Loucy (cell line): ENCODE data around the gene ENTREP1.

Experiments
- EZH2phosphoT487 ChIP-seq: fragments of 200-600 bp; IDR thresholded peaks from 2 replicates; pipeline ENCODE4 v1.6.1; 2018; ENCODE audit warnings: antibody characterized with exemption, mild to moderate bottlenecking, moderate library complexity, borderline replicate concordance
- TF ChIP-seq, protein P1 (sequence below): fragments of 200-600 bp; sonication (generic); conservative IDR thresholded peaks from 2 replicates; pipeline ENCODE4 v1.5.1; 2014; ENCODE audit warnings: mild to moderate bottlenecking, antibody characterized with exemption, low read length

DNA sequence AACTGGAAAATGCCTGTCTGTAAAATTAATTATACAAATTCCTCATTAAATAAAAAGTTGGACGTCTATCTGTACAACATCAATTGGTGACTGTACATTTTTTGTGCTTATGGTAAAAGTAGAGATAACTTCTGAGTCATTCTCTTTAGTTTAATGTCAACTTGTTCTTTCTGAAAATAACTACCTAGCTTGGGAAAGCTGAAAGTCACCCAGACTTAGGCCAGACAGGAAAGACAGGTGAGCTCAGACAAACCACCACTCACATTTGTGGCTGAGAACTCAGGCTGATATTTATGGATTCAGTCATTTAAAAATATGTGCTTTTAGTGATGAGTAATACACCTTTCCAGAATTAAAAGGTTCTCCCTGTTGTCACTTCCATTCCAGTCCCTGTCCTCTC, 31.9 kb upstream of the ENTREP1 start:
- TF ChIP-seq, protein P1, sequence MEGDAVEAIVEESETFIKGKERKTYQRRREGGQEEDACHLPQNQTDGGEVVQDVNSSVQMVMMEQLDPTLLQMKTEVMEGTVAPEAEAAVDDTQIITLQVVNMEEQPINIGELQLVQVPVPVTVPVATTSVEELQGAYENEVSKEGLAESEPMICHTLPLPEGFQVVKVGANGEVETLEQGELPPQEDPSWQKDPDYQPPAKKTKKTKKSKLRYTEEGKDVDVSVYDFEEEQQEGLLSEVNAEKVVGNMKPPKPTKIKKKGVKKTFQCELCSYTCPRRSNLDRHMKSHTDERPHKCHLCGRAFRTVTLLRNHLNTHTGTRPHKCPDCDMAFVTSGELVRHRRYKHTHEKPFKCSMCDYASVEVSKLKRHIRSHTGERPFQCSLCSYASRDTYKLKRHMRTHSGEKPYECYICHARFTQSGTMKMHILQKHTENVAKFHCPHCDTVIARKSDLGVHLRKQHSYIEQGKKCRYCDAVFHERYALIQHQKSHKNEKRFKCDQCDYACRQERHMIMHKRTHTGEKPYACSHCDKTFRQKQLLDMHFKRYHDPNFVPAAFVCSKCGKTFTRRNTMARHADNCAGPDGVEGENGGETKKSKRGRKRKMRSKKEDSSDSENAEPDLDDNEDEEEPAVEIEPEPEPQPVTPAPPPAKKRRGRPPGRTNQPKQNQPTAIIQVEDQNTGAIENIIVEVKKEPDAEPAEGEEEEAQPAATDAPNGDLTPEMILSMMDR = no peak
- no peak for TF ChIP-seq EZH2phosphoT487
